CD8-positive, alpha-beta memory T cell (primary cell): ENCODE results near the gene CWH43. TPM values are rescaled to one million over a fixed set of nuclear protein-coding genes. Genes with fewer than 3 reads are reported as not detected.

Experiments
- CTCF ChIA-PET: fragments of 350-600 bp; sonication (Branson Sonifier 250); formaldehyde crosslinking; loops from one replicate; lab custom pipeline; 2021; ENCODE audit warnings: antibody characterized with exemption; lab: Charles Lee
- POLR2A ChIA-PET: fragments of 350-600 bp; sonication (Branson Sonifier 250); formaldehyde crosslinking; loops from one replicate; lab custom pipeline; 2021; ENCODE audit warnings: antibody characterized with exemption; lab: Charles Lee
- DNase-seq, 5 donors: peaks; one replicate each; pipeline versions ENCODE4 v3.0.0 to v3.0.0-alpha.2; 2020 to 2022; ENCODE audit warnings: mixed read lengths in 1 of 5
- H3K27ac ChIP-seq: one replicate; pipeline ENCODE4 v1.7.0; 2013; ENCODE audit warnings: low read depth, mild to moderate bottlenecking, low read length, moderate library complexity
- H3K27me3 ChIP-seq: 2 replicates; pipeline ENCODE4 v1.7.0; 2013; ENCODE audit warnings: low read length, mild to moderate bottlenecking; ENCODE audit not compliant: insufficient read depth, poor library complexity, severe bottlenecking
- H3K36me3 ChIP-seq: 2 replicates; pipeline ENCODE4 v1.7.0; 2013; ENCODE audit warnings: mild to moderate bottlenecking, low read length, moderate library complexity; ENCODE audit not compliant: insufficient read depth
- H3K4me1 ChIP-seq: 2 replicates; pipeline ENCODE4 v1.7.0; 2013; ENCODE audit warnings: mild to moderate bottlenecking, low read length, moderate library complexity; ENCODE audit not compliant: insufficient read depth
- H3K4me3 ChIP-seq: 2 replicates; pipeline ENCODE4 v1.7.0; 2013; ENCODE audit warnings: mild to moderate bottlenecking, low read length
- H3K9me3 ChIP-seq: 2 replicates; pipeline ENCODE4 v1.7.0; 2013; ENCODE audit warnings: mild to moderate bottlenecking, low read length
- H3K27ac Mint-ChIP-seq, 8 donors: one replicate each; pipeline ENCODE4 v1.8.0; 2020 to 2021; ENCODE audit warnings: mixed read lengths in 8 of 8, mild to moderate bottlenecking in 6 of 8, inconsistent platforms in 3 of 8, moderate library complexity in 3 of 8
- H3K27me3 Mint-ChIP-seq, 2 donors: one replicate each; pipeline ENCODE4 v1.8.0; 2020 to 2021; ENCODE audit warnings: mixed read lengths in 2 of 2, mild to moderate bottlenecking in 1 of 2, moderate library complexity in 1 of 2
- H3K36me3 Mint-ChIP-seq, 3 donors: one replicate each; pipeline ENCODE4 v1.8.0; 2020 to 2021; ENCODE audit warnings: mixed read lengths in 3 of 3, inconsistent platforms in 1 of 3, mild to moderate bottlenecking in 1 of 3
- H3K4me1 Mint-ChIP-seq, 3 donors: one replicate each; pipeline ENCODE4 v1.8.0; 2020 to 2021; ENCODE audit warnings: mixed read lengths in 3 of 3, inconsistent platforms in 1 of 3, mild to moderate bottlenecking in 1 of 3
- H3K4me3 Mint-ChIP-seq, 7 donors: one replicate each; pipeline ENCODE4 v1.8.0; 2020 to 2021; ENCODE audit warnings: mixed read lengths in 7 of 7, mild to moderate bottlenecking in 6 of 7, moderate library complexity in 4 of 7, inconsistent platforms in 2 of 7
- H3K9me3 Mint-ChIP-seq, 5 donors: one replicate each; pipeline ENCODE4 v1.8.0; 2020 to 2022; ENCODE audit warnings: mixed read lengths in 5 of 5, mild to moderate bottlenecking in 3 of 5, moderate library complexity in 2 of 5, inconsistent platforms in 1 of 5
- polyA plus RNA-seq: library from polyadenylated mRNA; unstranded; fragments of 300-500 nt; fragmentation: Illumina TruSeq; gene quantifications from one replicate; pipeline ENCODE4 v1.2.3, GENCODE V29; 2021
- total RNA-seq, 2 experiments: library from RNA; stranded (reverse); gene quantifications; one replicate each; pipeline ENCODE4 v1.2.3, GENCODE V29; 2021

The CWH43 gene
- total RNA-seq (not detected), polyA plus RNA-seq (not detected)

- Histone ChIP-seq H3K27me3 (no peaks in the 10 kb centered on the region), H3K36me3 (no peaks in the 10 kb centered on the region), H3K9me3 (no peaks in the 10 kb centered on the region), H3K27ac (no peak within 1 kb of the TSS), H3K4me1 (no peaks in the 10 kb centered on the region), H3K4me3 (no peak within 1 kb of the TSS)
- Mint-ChIP-seq H3K4me1 (no peaks in the 10 kb centered on the region), H3K27ac (no peak within 1 kb of the TSS), H3K4me3 (no peak within 1 kb of the TSS), H3K9me3 (no peaks in the 10 kb centered on the region), H3K27me3 (peaks cover 22 to 71% of the 10 kb centered on the region in 2 donors), H3K36me3 (no peaks in the 10 kb centered on the region)
- CTCF ChIA-PET, result no interaction called here
- DNase-seq, result no peak
- POLR2A ChIA-PET, result no interaction called here
Measured at GRCh38 chr4:48985976-48986653, at the start of gene CWH43. TSS of gene CWH43 (plus strand) at chr4:48986275. CDS start at chr4:48986430, 155 bp downstream.

DNA sequence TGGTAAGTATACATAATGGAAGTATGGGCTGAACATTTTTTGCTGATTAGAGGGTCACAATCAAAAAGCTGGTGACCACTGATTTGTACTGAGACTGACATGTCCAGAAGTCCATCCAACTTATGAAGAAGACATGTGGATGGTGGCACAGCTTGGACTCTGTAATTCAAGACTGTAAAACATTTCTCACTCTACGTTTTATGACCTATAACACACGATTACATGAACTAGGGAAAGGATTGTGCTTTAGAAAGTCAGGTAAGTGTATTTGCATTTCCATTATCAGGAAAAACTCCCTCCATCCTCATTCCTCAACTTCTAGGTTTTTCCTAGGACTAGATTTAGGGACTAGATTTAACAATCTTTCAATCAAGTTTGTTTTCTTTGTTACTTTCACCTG is 49.0 kb upstream of the CWH43 start:
- peaks cover 0 to 2% (median 0%) of the 10 kb centered on the region in 5 donors for H3K9me3 Mint-ChIP-seq
- CTCF ChIA-PET, result no interaction called here

DNA sequence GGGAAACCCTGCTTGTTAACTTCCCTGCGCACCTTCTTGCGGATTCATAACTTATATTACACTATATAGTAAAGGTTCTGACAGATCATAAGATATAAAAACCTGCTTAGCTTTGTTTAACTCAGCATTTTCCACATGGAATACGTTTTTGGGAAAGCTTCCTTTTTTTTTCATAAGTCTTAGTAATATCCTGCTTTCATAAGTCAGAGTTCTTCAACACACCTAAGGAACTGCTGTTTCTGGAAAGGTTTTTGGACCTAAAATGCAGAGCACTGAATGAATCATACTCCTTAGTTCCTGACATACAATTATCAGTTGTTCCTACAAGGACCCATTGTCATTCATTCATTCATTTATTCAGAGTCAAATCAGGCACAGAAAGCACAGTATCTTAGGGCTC is 47.2 kb upstream of the CWH43 start:
- Histone ChIP-seq H3K27ac (no peak overlapping the region), H3K36me3 (no peaks in the 10 kb centered on the region), H3K4me3 (no peak overlapping the region), H3K27me3 (no peaks in the 10 kb centered on the region), H3K9me3 (no peaks in the 10 kb centered on the region), H3K4me1 (no peaks in the 10 kb centered on the region)
- Mint-ChIP-seq H3K27me3 (no peaks in the 10 kb centered on the region), H3K9me3 (peaks cover 0 to 2% (median 0%) of the 10 kb centered on the region in 5 donors), H3K4me1 (no peaks in the 10 kb centered on the region), H3K27ac (no peak overlapping the region), H3K4me3 (no peak overlapping the region), H3K36me3 (no peaks in the 10 kb centered on the region)
- CTCF ChIA-PET, result no interaction called here
- no peak for DNase-seq
- POLR2A ChIA-PET, result interaction anchor here (0.6 kb wide), 1 partner anchor 105 kb away, joined by 5 read pairs; no protein-coding TSS in a partner anchor

More for the DNA sequence above, 49.0 kb upstream of the CWH43 start:
- POLR2A ChIA-PET, result no interaction called here
- Histone ChIP-seq H3K4me1 (no peaks in the 10 kb centered on the region), H3K4me3 (no peak overlapping the region), H3K27ac (no peak overlapping the region), H3K9me3 (no peaks in the 10 kb centered on the region), H3K36me3 (no peaks in the 10 kb centered on the region), H3K27me3 (no peaks in the 10 kb centered on the region)
- Mint-ChIP-seq H3K36me3 (no peaks in the 10 kb centered on the region), H3K4me1 (no peaks in the 10 kb centered on the region), H3K27ac (no peak overlapping the region), H3K4me3 (no peak overlapping the region), H3K27me3 (no peaks in the 10 kb centered on the region)
- DNase-seq, result no peak

DNA sequence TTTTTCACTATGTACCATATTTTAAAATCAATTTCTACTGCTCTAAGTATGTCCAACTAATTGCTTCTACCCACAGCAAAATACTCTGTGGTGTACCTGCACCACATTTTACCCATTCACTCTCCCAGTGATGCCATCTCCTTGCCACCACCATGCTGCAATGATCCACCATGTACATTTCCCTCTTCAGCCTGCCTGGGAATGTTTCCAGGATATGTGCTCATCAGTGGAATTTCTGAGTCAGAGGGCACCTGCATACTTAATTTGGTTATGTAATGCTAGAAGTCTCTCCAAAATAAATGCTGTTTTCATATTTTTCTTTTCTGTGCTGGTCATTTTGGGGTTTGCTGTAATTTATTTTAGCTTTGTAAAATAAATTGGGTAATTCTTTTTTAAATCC is 46.3 kb upstream of the CWH43 start:
- DNase-seq, result no peak
- no peak overlapping the region for H3K27ac ChIP-seq
- H3K36me3 ChIP-seq, result no peaks in the 10 kb centered on the region
- no peak overlapping the region for H3K27ac Mint-ChIP-seq
- H3K27me3 Mint-ChIP-seq, result peaks cover 0 to 5% of the 10 kb centered on the region in 2 donors
- H3K4me3 Mint-ChIP-seq, result no peak overlapping the region
- H3K4me1 Mint-ChIP-seq, result peaks cover 6 to 8% (median 7%) of the 10 kb centered on the region in 3 donors
- no peaks in the 10 kb centered on the region for H3K36me3 Mint-ChIP-seq
- POLR2A ChIA-PET, result no interaction called here
- CTCF ChIA-PET, result no interaction called here
- no peak overlapping the region for H3K4me3 ChIP-seq
- H3K9me3 Mint-ChIP-seq, result peaks cover 0 to 2% (median 0%) of the 10 kb centered on the region in 5 donors
- peaks cover 8% of the 10 kb centered on the region for H3K4me1 ChIP-seq
- H3K27me3 ChIP-seq, result no peaks in the 10 kb centered on the region
- no peaks in the 10 kb centered on the region for H3K9me3 ChIP-seq

DNA sequence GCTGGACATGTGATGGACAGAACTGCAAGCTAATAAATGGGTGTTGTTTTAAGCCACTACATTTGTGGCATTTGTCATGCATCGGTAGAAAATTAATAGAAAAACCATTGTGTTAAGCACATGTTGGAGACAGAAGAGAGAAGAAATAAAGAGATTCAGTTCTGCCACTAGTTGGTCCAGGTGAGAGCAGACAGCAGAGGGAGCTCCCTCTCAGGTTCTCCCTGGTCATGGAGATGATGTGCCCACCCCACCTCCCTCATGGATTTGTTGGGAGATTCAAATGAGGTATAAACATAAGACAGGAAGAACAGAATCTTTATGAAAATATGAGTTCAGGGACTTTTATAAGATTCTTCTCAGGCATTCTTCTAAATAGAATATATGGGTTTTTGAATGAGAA is 42.7 kb upstream of the CWH43 start:
- Mint-ChIP-seq H3K36me3 (no peaks in the 10 kb centered on the region), H3K4me3 (no peak overlapping the region), H3K4me1 (peaks cover 9 to 11% (median 11%) of the 10 kb centered on the region in 3 donors), H3K27ac (peak overlapping the region in 1 of 8 donors; percentile 30), H3K27me3 (peaks cover 0 to 10% of the 10 kb centered on the region in 2 donors), H3K9me3 (no peaks in the 10 kb centered on the region)
- ChIA-PET CTCF (interaction anchor here (2.0 kb wide), 1 partner anchor 37 kb away, joined by 8 read pairs; the partner anchor contains the start of gene OCIAD2), POLR2A (interaction anchor here (0.6 kb wide), 1 partner anchor 644 kb away, joined by 4 read pairs; no protein-coding TSS in a partner anchor)
- Histone ChIP-seq H3K27me3 (no peaks in the 10 kb centered on the region), H3K4me3 (no peak overlapping the region), H3K4me1 (peaks cover 13% of the 10 kb centered on the region), H3K27ac (no peak overlapping the region), H3K9me3 (no peaks in the 10 kb centered on the region), H3K36me3 (no peaks in the 10 kb centered on the region)
- DNase-seq, result no peak

GRCh38 chr4:48944252-48944651 is 41.8 kb upstream of the CWH43 start:
- peaks cover 0 to 10% of the 10 kb centered on the region in 2 donors for H3K27me3 Mint-ChIP-seq
- POLR2A ChIA-PET, result no interaction called here
- no peak overlapping the region for H3K4me3 ChIP-seq
- no peaks in the 10 kb centered on the region for H3K9me3 ChIP-seq
- DNase-seq, result peak in 1 of 5 donors; percentile 2
- no peak overlapping the region for H3K27ac ChIP-seq
- peaks cover 9 to 11% (median 11%) of the 10 kb centered on the region in 3 donors for H3K4me1 Mint-ChIP-seq
- CTCF ChIA-PET, result interaction anchor here (0.7 to 2.0 kb wide), 4 partner anchors 14 to 376 kb away, joined by 3 to 8 read pairs (median 4); partner anchors contain the start of gene OCIAD2
- H3K36me3 Mint-ChIP-seq, result no peaks in the 10 kb centered on the region
- no peaks in the 10 kb centered on the region for H3K27me3 ChIP-seq
- H3K4me3 Mint-ChIP-seq, result peak overlapping the region in 1 of 7 donors; percentile 6
- no peaks in the 10 kb centered on the region for H3K9me3 Mint-ChIP-seq
- no peak overlapping the region for H3K27ac Mint-ChIP-seq
- H3K4me1 ChIP-seq, result peaks cover 13% of the 10 kb centered on the region
- H3K36me3 ChIP-seq, result no peaks in the 10 kb centered on the region

- H3K27ac ChIP-seq, result no peak overlapping the region
- H3K27me3 ChIP-seq, result no peaks in the 10 kb centered on the region
- Mint-ChIP-seq H3K4me1 (peaks cover 9 to 11% (median 11%) of the 10 kb centered on the region in 3 donors), H3K9me3 (no peaks in the 10 kb centered on the region), H3K36me3 (no peaks in the 10 kb centered on the region), H3K27me3 (peaks cover 0 to 10% of the 10 kb centered on the region in 2 donors), H3K27ac (peak overlapping the region in 2 of 8 donors; percentile 27 to 36), H3K4me3 (peak overlapping the region in 1 of 7 donors; percentile 17)
- ChIA-PET CTCF (interaction anchor here (0.7 to 2.0 kb wide), 4 partner anchors 13 to 377 kb away, joined by 3 to 8 read pairs (median 4); partner anchors contain the start of gene OCIAD2), POLR2A (no interaction called here)
- no peaks in the 10 kb centered on the region for H3K36me3 ChIP-seq
- H3K9me3 ChIP-seq, result no peaks in the 10 kb centered on the region
- peak in 2 of 5 donors; percentile 56 to 63 for DNase-seq
- H3K4me3 ChIP-seq, result no peak overlapping the region
- H3K4me1 ChIP-seq, result peaks cover 13% of the 10 kb centered on the region
Measured at GRCh38 chr4:48944756-48945241, 41.3 kb upstream of the CWH43 start.

DNA sequence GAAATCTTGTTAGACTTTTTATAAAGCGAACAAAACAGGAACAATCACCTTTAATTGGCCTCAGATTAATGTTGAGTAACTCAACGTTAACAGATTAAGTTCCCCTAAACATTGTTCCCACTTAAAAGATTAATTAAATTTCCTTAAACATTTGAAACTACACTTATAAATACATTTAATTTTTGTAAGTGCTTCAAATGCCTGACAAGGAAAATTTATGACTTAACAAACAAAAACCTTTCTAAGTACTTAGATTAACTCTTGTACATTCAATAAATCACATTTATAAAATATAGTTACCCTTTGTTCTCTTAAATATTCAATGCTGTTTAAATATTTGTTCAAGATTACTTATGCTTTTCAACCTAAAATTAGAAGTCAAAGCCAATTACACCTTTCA is 40.1 kb upstream of the CWH43 start:
- Histone ChIP-seq H3K36me3 (no peaks in the 10 kb centered on the region), H3K4me3 (no peak overlapping the region), H3K9me3 (no peaks in the 10 kb centered on the region), H3K27ac (no peak overlapping the region), H3K27me3 (no peaks in the 10 kb centered on the region), H3K4me1 (peaks cover 13% of the 10 kb centered on the region)
- CTCF ChIA-PET, result no interaction called here
- Mint-ChIP-seq H3K4me1 (peaks cover 9 to 11% (median 11%) of the 10 kb centered on the region in 3 donors), H3K4me3 (no peak overlapping the region), H3K36me3 (no peaks in the 10 kb centered on the region), H3K27me3 (peaks cover 0 to 13% of the 10 kb centered on the region in 2 donors), H3K9me3 (no peaks in the 10 kb centered on the region), H3K27ac (no peak overlapping the region)
- DNase-seq, result no peak
- POLR2A ChIA-PET, result no interaction called here
